GM18502 (cell line): ENCODE data around the gene KRT7.

Experiments
- ATAC-seq: cut with Tn5 transposase; IDR thresholded peaks from one replicate; pipeline ENCODE4 v1.9.1; 2021; ENCODE audit warnings: mild to moderate bottlenecking; ENCODE audit not compliant: unreplicated experiment, poor library complexity

Gene KRT7

GRCh38 chr12:52232674-52233461, at the start of gene KRT7:
TSS of gene KRT7 (plus strand) at chr12:52233243. CDS start at chr12:52233297, 54 bp downstream.
- ATAC-seq, result no peak

DNA sequence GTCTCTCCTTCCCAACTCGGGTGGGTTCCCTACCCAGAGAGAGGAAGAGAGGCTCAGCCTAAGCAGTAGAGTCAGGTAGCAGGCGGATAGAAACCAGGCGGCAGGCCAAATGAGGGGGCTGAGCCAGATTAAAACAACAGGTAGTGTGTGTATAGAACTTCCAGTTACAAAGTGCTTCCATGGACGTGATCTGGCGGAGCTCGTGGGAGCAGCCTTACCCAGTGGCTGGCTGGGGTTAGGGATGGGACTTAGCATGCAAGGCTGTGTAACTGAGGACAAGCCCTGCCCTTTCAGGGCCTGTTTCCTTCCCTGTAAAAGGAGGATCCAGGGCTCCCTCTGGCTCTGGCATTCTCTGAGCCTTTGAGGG, 49.5 kb upstream of the KRT7 start:
- ATAC-seq, result no peak

DNA sequence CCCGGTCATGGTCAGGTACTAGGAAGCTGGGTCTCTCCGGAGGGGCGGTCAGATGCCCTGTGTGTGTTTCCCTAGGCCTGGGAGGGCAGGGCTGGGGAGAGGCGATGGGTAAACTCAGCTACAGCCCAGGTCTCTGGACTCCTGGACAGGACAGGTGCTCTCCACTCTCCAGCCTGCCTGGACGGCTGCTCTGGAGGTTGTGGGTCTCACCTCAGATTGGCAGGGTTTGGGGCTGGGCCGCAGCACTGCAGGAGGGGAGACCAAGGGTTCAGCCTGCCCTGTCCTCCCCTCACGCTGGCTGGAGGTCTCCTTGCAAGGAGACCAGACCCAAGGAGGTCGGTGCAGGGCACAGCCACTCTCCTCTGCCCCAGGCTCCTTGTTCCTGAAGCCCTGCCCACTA, 49.1 kb upstream of the KRT7 start:
- no peak for ATAC-seq

DNA sequence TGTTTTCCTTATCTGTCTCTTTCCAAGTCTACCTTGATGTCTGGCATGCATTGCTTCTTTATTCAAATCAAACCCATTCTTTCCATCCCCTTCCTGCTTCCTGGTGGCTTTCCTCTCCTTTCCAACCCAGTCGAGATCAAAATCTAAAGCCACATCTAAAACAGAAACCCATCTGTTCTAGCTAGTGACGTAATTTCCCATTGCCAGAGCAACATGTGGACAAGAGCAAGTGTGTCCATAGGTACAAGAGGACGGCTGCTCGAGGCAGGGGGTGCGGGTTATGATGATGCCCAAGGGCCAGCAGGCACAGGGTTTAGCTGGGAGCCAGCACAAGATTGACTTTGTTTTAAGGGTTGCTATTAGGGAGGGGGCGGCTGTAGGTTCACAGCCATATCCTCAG, 48.2 kb upstream of the KRT7 start:
- ATAC-seq, result no peak

- no peak for ATAC-seq
These were observed 47.6 kb upstream of the KRT7 start for GRCh38 chr12:52185400-52185967.

- ATAC-seq, result no peak
These were observed 46.8 kb upstream of the KRT7 start for GRCh38 chr12:52186118-52186840.

GRCh38 chr12:52187206-52187605, 45.8 kb upstream of the KRT7 start:
- no peak for ATAC-seq

DNA sequence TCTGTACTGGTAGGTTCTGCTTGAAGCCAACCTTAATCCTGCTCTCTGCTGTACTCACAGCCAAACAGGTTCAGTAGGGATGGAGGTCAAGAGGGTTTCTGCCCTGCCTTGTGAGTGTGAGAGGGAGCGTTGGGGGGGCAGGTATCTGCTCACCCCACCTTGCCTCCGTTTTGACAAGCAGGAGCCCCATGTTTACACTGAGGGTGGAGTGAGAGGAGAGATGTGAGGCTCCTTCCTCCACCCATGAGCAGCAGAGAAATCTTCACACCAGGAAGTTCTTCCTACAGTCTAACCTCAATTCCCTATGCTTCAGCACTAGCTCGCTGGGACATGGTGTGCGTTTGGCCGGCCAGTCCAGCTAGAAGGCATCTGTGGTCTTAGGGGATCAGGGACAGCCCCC, 45.4 kb upstream of the KRT7 start:
- no peak for ATAC-seq

DNA sequence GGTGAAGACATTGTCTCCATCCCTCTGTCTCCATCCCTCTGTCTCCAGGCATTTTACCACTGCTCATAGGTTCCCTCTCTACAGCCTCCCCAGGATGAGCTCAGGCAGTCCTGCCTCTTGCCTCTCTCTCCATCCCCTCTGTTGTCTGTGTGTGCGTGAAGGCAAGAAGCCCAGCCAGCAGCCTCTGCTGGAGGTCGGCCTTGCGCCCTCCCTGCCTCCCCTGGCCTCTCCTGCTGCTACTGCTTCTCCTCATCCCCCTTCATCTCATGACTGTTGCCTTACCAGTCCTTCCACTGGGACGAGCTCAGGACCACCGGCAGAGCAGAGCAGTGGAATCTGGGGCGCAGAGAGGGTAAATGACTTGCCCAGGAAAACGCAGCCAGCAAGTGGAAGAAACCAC, 44.4 kb upstream of the KRT7 start:
- ATAC-seq, result no peak

- no peak for ATAC-seq
These were observed 43.5 kb upstream of the KRT7 start for GRCh38 chr12:52189376-52190174.

GRCh38 chr12:52190860-52191729, 41.9 kb upstream of the KRT7 start:
- ATAC-seq, result no peak

- ATAC-seq, result no peak
These were observed 40.9 kb upstream of the KRT7 start, which contains the start of gene KRT80 for GRCh38 chr12:52191841-52192791. TSS of gene KRT80 (minus strand) at chr12:52192014. CDS start at chr12:52191902, 112 bp downstream.

DNA sequence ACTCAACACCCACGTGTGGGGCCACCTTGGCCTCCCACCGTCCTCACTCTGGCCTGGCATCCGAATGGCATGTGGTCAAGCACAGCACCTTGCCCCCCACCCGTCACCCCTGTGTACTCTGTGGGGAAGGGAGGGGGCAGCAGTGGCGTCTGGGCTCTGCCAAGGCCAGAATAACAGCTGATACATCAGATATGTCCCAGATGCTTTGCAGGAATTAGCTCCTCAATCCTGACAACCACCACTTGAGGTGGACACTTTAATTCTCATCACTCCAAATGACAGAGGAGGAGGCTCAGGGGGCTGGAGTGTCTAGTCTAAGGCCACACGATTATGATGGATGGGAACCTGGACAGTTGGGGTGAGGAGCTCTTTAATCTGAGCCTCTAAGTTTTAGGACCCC, 39.5 kb upstream of the KRT7 start:
- ATAC-seq, result no peak

GRCh38 chr12:52193991-52194390, 39.1 kb upstream of the KRT7 start:
- no peak for ATAC-seq

- ATAC-seq, result no peak
These were observed 37.8 kb upstream of the KRT7 start for GRCh38 chr12:52195065-52195730.

DNA sequence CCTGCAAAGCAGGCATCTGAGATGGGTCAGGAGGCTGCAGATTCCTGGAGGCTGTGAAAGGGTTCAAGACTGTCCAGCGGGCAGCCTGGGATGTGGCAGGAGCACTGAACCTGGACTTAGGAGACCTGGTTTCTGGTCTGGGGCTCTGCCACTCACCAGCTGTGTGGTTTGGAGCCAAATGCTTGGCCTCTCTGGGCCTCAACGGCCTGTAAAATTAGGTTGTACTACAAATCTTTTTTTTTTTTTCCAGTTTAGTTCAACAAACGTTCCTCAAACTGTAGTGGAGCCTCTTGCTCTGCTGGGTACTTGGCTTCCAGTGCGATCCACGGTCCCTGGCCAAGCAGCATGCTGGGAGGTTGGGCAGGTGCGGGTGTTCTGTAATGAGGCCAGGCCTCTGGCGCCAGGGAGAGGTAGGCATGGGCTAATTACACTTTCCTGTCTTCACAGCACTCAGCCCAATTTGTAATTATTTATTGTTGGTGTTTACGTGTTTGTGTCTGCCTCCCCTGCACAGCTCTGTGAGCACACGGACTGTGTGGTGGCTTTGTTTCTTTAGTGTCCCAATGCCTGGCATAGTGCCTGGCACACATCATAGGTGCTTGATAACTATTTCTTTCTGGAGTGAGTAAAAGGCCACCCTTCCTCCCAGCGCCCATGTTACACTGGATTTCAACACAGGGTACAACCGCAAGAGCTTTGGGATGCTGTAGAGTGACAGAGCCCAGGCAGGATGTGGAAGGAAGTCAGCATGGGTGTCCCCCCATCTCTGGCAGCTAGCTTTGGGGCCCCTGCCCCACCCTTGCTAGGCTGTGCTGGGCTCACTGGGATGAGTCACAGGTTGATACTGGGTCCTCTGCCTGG, 35.4 kb upstream of the KRT7 start:
- ATAC-seq, result no peak
